IPS-11a (cell line): Measurements from ENCODE around the gene CPEB3.
A peak's percentile ranks its signal among the peaks of the same experiment; 100 is the strongest.
"Not testable (repeated sequence)": the region's sequence is repeated elsewhere in the genome, so short reads cannot be mapped to it uniquely, and the experiment has no call there.

ENCODE experiments used
- H3K4me3 ChIP-seq: one replicate; pipeline ENCODE4 v1.5.1; 2013; ENCODE audit warnings: low read depth, low read length, control low read depth

CPEB3 gene

GRCh38 chr10:92290837-92291615 is at the start of gene CPEB3, which contains the start of gene MARCHF5:
TSS of gene CPEB3 (minus strand) at chr10:92291078. CDS start at chr10:92240350, 50,728 bp downstream.
TSS of gene MARCHF5 (plus strand) at chr10:92291167. CDS start at chr10:92291495, 328 bp downstream.
- peak within 1 kb of the TSS; percentile 87 for H3K4me3 ChIP-seq

DNA sequence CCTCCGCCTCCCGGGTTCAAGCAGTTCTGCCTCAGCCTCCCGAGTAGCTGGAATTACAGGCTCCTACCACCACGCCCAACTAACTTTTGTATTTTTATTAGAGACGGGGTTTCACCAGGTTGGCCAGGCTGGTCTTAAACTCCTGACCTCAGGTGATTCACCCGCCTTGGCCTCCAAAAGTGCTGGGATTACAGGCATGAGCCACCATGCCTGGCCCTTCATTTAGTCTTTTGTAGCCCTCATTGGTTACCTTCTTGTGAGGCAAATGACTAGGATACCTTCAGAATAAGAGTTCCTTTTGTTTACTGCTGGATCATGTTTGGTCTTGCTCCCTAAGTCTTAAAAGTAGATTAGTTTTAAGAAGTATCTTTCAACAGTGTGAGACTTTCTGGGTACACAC is 39.0 kb upstream of the CPEB3 start:
- not testable (repeated sequence) for H3K4me3 ChIP-seq

DNA sequence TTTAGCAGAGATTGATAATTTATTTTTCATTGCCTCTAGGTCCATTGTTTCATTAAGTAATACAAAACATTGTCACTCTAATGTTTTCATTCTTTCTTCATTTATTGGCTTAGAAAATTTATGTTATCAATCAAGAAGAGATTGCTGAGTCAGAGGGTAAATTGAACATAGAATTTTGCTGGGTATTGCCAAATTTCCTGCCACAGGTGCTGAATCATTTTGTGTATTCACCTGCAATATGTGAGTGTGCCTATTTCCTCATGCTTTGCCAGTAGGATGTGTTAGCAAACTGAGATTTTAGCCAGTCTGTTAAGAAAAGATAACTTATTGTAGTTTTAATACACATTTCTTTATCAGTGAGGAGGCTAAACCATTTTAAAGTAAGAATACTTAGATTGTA is 38.1 kb upstream of the CPEB3 start:
- no peak overlapping the region for H3K4me3 ChIP-seq

DNA sequence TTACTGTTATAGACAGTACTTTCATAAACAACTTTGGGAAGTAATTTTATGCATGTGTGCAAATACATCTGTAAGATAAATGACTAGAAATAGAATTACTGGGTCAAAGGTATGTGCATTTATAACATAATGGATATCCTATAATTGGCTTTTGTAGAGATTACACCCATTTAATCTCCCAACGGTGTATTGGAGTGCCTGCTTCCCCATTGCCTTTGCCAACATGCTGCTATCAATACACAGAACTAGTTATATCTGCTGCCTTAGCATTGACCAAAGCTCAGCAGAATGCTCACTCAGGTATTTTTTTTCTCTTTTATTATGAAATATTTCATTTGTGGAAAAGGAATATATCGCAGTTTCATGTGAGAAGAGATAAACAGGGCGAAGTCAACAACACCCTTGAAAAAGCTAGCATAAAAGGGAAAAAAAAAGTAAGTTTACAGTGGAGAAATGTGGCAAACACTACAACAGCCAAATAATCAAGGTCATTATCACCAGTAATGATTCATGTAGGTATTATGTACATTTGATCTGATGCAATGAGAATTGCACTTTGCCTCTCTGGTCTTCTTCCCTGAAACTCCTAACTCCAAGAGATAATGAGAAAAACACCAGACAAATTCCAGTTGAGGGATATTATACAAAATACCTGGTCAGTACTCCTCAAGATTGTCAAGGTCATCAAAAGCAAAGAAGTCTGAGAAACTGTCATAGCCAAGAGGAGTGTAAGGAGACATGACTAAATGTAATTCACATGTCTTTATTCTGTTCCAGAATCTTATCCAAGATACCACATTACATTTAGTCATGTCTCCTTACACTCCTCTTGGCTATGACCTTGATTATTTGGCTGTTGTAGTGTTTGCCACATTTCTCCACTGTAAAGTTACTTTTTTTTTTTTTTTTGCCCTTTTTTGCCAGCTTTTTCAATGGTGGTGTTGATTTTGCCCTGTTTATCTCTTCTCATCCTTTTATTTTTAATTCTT is 36.9 kb upstream of the CPEB3 start:
- H3K4me3 ChIP-seq, result no peak overlapping the region

DNA sequence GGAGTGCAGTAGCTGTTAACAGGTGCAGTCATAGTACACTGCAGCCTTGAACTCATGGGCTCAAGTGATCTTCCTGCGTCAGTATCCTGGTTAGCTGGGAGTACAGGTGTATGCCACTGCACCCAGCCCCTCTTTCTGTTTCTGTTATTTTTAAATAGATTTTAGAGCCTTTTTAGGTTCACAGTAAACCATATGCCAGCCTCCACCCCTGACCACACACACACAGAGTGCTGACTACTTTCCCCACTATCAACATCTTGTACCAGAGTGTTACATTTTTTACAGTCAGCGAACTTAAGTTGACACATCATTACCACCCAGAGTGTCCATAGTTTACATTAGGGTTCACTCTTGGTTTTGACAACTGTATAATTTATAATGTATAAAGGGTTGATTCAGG is 32.2 kb upstream of the CPEB3 start:
- no peak overlapping the region for H3K4me3 ChIP-seq

- H3K4me3 ChIP-seq, result no peak overlapping the region
These were observed 25.7 kb upstream of the CPEB3 start for GRCh38 chr10:92316610-92317009.

DNA sequence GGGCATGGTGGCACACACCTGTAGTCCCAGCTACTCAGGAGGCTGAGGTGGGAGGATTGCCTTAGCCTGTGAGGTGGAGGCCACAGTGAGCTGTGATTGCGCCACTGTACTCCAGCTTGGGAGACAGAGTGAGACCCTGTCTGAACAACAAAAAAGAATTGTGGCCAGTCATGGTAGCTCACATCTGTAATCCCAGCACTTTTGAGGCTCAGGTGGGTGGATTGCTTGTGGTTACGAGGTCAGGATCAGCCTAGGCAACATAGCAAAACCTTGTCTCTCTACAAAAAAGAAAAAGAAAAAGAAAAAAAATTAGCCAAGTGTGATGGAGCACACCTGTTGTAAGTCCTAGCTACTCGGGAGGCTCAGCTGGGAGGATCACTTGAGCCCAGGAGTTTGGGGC is 22.9 kb upstream of the CPEB3 start:
- H3K4me3 ChIP-seq, result no peak overlapping the region

DNA sequence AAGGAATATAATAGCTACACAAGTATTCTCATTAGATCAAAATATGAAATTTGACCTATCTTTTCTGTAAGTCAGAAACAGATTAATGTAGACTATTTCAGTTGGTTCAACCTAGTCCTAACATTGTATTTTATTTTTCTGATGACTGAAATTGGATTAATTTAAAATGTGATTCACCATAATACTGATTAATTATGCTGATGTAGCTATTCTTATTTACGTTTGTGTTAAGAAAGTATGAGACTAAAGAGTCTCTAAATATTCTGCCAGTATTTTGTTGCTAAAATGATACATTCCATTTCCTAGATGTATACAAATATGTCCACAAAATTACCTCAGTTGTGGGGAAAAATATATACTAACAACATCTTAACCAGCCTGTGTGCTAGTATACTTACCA is 18.4 kb upstream of the CPEB3 start:
- H3K4me3 ChIP-seq, result no peak overlapping the region

- no peak overlapping the region for H3K4me3 ChIP-seq
These were observed 14.5 kb upstream of the CPEB3 start for GRCh38 chr10:92305133-92306072.

- no peak overlapping the region for H3K4me3 ChIP-seq
These were observed 13.2 kb upstream of the CPEB3 start for GRCh38 chr10:92304061-92304460.

- no peak overlapping the region for H3K4me3 ChIP-seq
These were observed 12.2 kb upstream of the CPEB3 start for GRCh38 chr10:92303096-92303495.

- H3K4me3 ChIP-seq, result no peak overlapping the region
These were observed 7.6 kb upstream of the CPEB3 start for GRCh38 chr10:92298487-92298886.

- peak overlapping the region; percentile 87 for H3K4me3 ChIP-seq
These were observed 1.3 kb upstream of the CPEB3 start for GRCh38 chr10:92291921-92292845.

- peak overlapping the region; percentile 87 for H3K4me3 ChIP-seq
These were observed 663 bp upstream of the CPEB3 start for GRCh38 chr10:92291616-92291865.

GRCh38 chr10:92290076-92290836 is 622 bp downstream of the CPEB3 start:
- H3K4me3 ChIP-seq, result peak overlapping the region; percentile 87

DNA sequence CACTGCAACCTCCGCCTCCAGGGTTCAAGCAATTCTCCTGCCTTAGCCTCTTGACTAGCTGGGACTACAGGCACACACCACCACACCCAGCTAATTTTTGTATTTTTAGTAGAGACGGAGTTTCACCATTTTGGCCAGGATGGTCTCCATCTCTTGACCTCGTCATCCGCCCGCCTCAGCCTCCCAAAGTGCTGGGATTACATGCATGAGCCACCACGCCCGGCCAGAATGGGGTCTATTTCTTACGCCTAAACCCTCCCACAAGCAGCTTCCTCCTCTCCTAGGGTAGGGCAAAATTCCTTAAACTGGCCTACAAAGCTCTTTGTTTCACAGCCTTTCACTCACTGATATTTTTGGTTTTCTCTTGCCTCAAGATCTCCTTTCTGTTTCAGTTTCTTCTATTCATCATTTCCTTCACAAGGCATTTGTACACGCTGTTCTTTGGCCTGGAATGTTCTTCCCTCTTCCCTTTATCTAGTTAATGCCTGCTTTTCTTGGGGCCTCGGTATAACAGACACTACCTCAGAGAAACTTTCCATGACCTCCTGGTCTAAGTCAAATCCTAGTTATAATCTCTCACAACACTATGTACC is 6.7 kb downstream of the CPEB3 start:
- no peak overlapping the region for H3K4me3 ChIP-seq

DNA sequence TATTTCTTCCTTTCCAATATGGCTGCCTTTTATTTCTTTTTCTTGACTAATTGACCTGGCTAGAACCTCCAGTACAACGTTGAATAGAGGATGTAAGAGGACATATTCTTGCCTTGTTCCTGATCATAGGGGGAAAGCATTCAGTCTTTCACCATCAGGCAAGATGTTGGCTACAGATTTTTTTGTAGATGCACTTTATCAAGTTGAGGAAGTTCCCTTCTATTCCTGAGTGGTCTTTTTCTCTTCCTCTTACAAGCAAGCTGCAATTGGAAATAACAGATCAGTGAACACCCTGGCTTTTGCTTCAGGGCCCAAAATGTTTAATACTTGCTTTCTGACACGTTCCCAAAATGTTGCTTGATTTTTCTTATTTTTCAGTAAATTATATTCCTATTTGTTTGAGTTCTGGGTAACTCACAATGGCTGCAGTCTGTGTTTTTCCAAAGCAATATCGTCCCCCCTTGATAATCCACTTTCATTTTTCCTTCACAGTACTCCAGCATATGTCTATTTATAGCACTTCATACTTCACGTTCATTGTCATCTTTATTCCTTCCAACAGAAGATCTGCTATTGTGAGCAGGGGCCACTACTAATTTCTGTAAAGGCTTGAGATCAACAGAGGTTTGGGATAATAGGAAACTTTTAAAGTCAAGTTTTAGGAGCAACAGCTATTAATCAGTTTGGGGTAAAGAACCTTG is 11.7 kb downstream of the CPEB3 start:
- H3K4me3 ChIP-seq, result no peak overlapping the region

DNA sequence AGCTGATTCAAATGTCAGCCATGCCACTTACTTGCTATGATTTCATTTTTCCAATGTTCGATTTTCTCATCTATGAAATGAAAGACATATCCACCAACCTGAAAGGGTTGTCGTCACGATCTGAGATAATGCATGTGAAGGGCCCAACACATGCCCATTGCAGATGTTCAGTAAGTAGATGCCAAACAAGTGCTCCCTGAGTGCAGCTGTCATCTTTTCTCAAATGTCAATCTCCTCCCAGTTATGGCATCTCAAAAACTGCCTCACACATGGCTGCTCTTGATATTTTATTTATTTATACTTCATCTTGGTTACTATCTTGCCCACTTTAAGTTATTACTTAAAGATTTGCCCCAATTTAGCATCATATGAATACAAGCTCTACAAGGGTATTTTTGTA is 16.8 kb downstream of the CPEB3 start:
- no peak overlapping the region for H3K4me3 ChIP-seq
